Measurements from ENCODE around the gene NDUFA11. TPM values are rescaled to one million over a fixed set of nuclear protein-coding genes. Genes with fewer than 3 reads are reported as not detected.

Gene NDUFA11
- polyA plus RNA-seq (ENCODE audit: insufficient read length in 3 of 3), result 100 to 1,000 TPM; 123 to 160 (median 138) TPM

DNA sequence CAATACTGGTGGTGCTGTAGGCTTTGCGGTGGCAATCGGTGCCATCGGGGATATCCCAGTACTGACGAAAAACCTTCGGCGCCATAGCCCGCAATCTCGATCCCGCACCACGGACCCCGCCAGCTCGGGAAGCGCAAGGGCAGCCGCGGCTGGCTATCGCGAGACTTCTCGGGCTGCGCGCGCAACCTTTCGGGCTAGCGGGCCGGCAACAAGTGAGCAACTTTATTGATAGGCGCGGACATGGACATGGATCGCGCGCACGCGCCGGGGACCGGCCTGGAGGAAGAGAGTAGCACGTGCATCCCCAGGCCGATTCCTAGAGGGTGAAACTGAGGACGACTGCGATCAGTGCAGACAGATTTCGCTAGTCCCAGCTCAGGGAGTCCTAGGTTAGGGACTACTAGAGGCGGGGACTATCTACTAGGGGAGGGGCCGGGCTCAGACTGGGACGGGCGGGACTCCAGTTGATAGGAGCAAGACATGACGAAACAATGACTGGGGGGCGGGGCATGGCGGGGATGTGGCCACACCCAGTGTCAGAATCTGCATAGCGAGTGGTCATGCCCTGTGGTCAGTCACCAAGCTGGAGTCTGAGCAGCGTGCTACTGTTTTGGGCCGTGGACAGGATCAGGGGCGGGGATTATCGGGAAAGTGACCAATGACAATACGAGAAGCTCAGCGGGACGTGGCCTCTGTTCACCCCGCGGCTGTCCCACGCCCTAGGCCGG lies at the start of gene NDUFA11:
NDUFA11 (minus strand) TSS at position 167 of the 728 bp plus-strand sequence; CDS start at position 85, 82 bp downstream.
- DNase-seq (ENCODE audit: low read depth in 3 of 3, low spot score in 2 of 3), result peak; percentile 94 to 97 (median 97)

GRCh38 chr19:5953030-5953589 lies 49.5 kb upstream of the NDUFA11 start:
- DNase-seq (ENCODE audit: low read depth in 3 of 3, low spot score in 2 of 3), result no peak

GRCh38 chr19:5952193-5953029 lies 48.8 kb upstream of the NDUFA11 start:
- no peak for DNase-seq (ENCODE audit: low read depth in 3 of 3, low spot score in 2 of 3)

DNA sequence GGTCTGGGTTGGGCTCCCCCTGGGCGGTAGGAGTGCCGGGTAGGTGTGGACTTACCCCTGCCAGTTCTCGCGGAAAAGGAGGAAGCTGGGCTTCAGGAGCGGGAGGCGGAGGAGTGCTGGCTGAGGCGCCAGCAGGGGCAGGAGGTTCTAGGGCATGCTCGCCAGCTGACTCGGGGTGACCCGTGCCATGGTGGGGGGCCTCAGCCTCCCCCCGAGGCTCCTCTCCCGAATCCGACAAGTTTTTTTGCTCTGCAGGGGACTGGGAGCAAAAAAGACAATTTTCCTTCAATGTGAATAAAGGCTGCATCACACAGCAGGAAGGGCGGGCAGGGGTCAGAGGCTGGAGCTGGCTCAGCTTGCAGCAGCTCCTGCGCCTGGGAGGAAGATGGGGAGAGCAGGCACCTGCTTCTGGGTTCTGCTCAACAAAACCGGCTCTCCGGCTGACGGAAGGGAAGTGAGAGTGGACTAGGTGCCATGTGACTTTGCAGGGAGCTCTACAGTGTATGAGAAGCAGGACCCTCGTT lies 47.8 kb upstream of the NDUFA11 start:
- no peak for DNase-seq (ENCODE audit: low read depth in 3 of 3, low spot score in 2 of 3)

DNA sequence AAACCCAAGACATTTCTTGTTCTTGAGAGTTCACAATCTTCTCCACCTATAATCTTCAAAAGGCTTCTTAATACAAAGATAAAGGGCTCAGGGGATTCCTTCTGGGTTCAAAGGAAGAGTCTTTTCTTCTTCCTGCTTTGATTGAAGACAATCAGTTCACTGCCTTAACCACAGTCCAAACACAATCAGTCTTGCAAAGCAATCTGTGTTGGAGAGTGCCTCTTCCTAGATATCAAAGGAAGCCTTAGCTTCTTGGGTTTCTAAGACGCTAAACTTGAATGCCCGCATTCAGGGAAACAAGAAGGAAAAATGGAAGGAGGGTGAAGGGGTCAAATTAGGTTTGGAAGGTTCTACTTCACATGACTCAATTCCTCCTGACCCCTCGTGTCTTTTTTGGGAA lies 47.2 kb upstream of the NDUFA11 start:
- no peak for DNase-seq (ENCODE audit: low read depth in 3 of 3, low spot score in 2 of 3)

DNA sequence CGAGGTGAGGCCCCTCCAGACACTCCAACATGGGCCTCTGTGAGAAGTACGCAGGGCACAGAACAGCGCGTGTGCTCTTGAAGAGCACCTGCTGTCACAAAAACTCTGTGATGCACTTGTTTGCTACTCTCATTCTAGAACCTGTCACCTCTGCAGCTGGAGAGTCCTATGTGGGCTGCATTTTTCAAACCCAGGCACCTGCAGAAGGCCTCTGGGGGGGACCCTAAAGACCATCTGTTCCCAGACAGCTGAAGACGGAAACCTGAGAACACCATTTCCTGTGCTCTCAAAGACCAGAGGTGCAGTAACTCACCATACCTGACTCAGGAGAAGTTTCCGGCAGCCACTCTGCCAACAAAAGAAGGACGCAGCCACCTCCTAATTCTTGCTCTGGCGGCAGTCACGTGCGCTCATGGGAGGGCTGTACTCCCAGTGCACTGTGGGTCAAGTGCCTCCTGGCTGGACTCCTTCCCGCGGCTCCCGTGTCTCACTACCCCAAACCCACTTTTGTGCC lies 46.3 kb upstream of the NDUFA11 start:
- no peak for DNase-seq (ENCODE audit: low read depth in 3 of 3, low spot score in 2 of 3)

DNA sequence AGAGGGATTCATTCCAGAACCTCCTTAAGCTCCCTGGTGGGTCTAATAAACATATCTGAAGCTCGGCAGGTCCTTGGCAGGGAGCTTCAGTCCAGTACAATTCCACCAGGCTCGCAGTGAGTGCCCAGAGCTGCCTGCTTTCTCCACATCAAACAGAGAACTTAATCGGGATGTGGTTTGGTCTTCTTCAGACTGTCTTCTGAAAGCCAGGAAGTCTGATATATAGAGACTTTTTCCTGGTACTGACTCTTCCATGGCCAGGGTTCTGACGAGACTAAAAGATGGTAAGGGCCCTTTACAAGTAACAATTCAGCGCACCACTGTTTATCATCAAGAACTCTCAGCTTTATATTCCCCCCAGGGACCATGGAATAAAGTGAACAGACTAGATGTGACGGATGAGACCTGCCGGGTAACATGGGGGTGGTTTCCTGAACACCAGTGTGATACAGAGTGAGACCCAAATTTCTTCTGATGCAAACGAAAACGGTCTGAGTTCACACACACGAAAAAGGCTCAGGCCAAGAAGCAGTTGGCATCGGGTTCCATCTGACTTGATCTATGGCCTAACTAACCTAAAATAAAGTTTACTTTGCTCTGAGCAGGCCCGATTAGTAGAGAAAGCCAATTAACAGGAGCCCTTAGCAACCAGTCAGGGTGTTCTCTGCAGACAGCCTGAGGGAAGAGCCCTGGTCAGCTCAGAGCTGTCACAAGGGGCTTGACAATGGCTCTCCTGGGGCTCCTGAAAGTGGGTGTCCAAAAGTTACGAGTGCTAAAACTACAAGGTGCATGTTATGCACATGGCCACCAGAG lies 45.4 kb upstream of the NDUFA11 start:
- DNase-seq (ENCODE audit: low read depth in 3 of 3, low spot score in 2 of 3), result no peak

- DNase-seq (ENCODE audit: low read depth in 3 of 3, low spot score in 2 of 3), result no peak
These were observed 43.8 kb upstream of the NDUFA11 start for GRCh38 chr19:5947435-5947834.

- DNase-seq (ENCODE audit: low read depth in 3 of 3, low spot score in 2 of 3), result no peak
These were observed 40.0 kb upstream of the NDUFA11 start for GRCh38 chr19:5943623-5944022.

DNA sequence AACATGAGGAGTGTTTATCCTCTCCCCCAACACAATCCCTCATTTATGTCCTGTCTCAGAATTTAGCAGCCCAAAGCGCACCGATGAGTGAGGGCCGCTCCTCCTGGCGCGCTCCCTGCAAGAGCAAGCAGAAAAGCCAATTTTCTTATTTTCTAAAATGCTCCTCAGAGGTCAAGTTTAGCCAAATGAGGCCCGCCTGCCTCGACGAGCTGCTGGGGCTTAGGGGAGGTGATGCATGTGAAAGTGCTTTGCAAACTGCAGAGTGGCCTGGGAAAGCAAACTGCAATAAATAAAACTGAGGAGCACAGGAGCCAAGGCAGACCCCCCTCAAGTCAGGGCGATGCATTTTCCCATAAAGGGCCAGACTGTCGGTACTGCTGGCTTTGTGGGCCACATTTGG lies 39.5 kb upstream of the NDUFA11 start:
- no peak for DNase-seq (ENCODE audit: low read depth in 3 of 3, low spot score in 2 of 3)

DNA sequence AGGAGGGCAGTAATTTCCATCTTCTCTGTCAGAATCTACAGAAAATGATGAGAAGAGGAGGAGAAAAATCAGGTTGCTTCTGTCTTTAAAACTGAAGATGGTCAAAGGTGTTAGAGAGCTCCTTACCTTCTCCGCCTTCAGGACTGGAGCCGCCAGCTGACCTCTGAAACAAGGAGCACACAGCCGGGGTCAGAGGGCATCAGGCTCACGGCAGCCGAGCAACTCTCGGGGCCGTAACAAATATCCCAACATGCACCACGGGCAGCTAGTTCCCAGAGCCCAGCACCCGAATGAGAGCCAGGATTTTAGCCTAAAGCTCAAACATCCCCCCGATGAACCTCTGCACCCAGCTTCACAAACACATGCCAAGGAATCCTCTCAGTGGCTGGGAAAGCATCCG lies 38.1 kb upstream of the NDUFA11 start:
- no peak for DNase-seq (ENCODE audit: low read depth in 3 of 3, low spot score in 2 of 3)

GRCh38 chr19:5940260-5941208 lies 36.9 kb upstream of the NDUFA11 start:
- DNase-seq (ENCODE audit: low read depth in 3 of 3, low spot score in 2 of 3), result no peak

DNA sequence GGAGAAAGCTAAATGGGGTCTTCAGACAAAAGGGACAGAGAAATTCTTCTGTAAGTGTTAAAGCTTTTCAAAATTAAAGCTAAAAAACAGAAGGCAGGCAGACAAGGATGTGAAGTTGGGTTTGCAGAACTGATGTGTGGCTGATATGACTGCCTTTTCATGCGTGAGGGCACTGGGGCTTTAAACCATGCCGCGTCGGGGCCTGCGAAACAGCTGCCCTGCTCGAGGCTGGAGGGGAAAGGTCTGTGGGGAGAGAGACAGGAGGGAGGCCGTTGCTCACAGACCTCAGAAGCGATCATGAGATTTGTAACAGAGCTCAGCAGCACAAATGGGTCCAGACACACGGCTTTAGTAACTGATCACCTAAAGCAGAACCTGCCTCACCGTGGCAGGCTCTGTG lies 34.0 kb upstream of the NDUFA11 start:
- DNase-seq (ENCODE audit: low read depth in 3 of 3, low spot score in 2 of 3), result no peak

GRCh38 chr19:5936292-5936592 lies 32.7 kb upstream of the NDUFA11 start:
- no peak for DNase-seq (ENCODE audit: low read depth in 3 of 3, low spot score in 2 of 3)

GRCh38 chr19:5935473-5936291 lies 32.1 kb upstream of the NDUFA11 start:
- no peak for DNase-seq (ENCODE audit: low read depth in 3 of 3, low spot score in 2 of 3)

DNA sequence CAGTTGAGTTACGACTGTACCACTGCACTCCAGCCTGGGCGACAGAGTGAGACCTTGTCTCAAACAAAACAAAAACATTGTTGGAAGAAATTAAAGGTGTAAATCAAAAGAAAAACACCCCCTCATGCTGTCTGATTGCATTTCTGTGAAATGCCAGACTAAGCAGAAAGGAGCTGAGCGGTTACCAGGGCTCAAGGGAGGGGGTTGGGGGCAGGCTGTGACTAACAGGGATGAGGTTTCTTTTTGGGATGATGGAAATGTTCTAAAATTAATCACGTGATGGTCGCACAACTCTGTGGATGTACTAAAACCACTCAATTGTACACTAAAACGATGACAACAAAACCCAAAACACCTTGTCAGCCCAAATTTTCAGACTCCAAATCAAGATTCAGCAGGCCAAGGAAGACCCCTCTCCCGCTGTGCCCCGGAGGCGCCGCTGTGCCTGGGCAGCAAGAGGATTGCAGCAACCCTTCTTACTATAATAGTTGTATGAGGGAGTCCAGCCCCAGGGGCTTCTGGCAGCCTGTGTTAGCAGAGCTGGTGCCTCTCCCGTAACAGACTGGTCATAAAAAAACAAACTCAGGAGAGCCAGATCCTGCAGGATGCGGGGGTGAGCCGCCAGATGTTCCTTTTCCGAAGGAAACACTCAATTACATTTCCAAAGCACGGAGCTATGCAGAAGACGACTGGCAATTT lies 31.3 kb upstream of the NDUFA11 start:
- no peak for DNase-seq (ENCODE audit: low read depth in 3 of 3, low spot score in 2 of 3)

- DNase-seq (ENCODE audit: low read depth in 3 of 3, low spot score in 2 of 3), result no peak
These were observed 30.4 kb upstream of the NDUFA11 start for GRCh38 chr19:5934069-5934401.
